ENCODE data around the gene DZIP1.
A peak's percentile ranks its signal among the peaks of the same experiment; 100 is the strongest.
"Not testable (repeated sequence)": the region's sequence is repeated elsewhere in the genome, so short reads cannot be mapped to it uniquely, and the experiment has no call there.

DZIP1 gene

GRCh38 chr13:95644601-95645052 lies at the start of gene DZIP1:
Gene DZIP1, minus strand, starts transcription at chr13:95644706. Its CDS starts 2,677 bp downstream, at chr13:95642029.
- no peak for TF ChIP-seq ZFX (IDR thresholded peaks at IDR 0.05; ENCODE audit: borderline replicate concordance)
- TF ChIP-seq, protein P1, sequence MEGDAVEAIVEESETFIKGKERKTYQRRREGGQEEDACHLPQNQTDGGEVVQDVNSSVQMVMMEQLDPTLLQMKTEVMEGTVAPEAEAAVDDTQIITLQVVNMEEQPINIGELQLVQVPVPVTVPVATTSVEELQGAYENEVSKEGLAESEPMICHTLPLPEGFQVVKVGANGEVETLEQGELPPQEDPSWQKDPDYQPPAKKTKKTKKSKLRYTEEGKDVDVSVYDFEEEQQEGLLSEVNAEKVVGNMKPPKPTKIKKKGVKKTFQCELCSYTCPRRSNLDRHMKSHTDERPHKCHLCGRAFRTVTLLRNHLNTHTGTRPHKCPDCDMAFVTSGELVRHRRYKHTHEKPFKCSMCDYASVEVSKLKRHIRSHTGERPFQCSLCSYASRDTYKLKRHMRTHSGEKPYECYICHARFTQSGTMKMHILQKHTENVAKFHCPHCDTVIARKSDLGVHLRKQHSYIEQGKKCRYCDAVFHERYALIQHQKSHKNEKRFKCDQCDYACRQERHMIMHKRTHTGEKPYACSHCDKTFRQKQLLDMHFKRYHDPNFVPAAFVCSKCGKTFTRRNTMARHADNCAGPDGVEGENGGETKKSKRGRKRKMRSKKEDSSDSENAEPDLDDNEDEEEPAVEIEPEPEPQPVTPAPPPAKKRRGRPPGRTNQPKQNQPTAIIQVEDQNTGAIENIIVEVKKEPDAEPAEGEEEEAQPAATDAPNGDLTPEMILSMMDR (IDR thresholded peaks at IDR 0.05), result no peak
- H3K27ac ChIP-seq, result no peak within 1 kb of the TSS

- H3K27ac ChIP-seq, result not testable (repeated sequence)
These were observed 46.5 kb upstream of the DZIP1 start for GRCh38 chr13:95690986-95691385.

GRCh38 chr13:95689582-95689926 lies 45.0 kb upstream of the DZIP1 start:
- H3K27ac ChIP-seq, result no peak overlapping the region
- TF ChIP-seq ZFX (IDR thresholded peaks at IDR 0.05; ENCODE audit: borderline replicate concordance), result no peak
- TF ChIP-seq, protein P1 (IDR thresholded peaks at IDR 0.05), result no peak

GRCh38 chr13:95684960-95685359 lies 40.5 kb upstream of the DZIP1 start:
- H3K27ac ChIP-seq, result not testable (repeated sequence)

DNA sequence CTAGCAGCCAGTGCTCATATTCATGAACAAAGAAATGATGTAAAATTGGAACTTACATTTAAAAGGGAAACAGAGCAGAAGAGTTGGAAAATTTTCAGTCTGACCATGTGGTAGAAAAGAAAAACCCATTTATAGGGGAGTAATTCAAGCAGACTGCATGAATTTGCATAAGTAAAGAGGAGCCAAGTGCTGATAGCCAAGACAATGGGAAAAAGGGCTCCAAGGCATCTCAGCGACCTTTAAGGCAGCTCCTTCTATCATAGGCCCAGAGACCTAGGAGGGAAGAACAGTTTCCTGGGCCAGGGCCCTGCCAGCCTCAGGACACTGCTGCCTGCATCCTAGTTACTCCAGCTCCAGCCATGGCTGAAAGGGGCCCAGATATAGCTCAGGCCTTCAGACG lies 39.9 kb upstream of the DZIP1 start:
- H3K27ac ChIP-seq, result no peak overlapping the region
- TF ChIP-seq, protein P1 (IDR thresholded peaks at IDR 0.05), result no peak
- no peak for TF ChIP-seq ZFX (IDR thresholded peaks at IDR 0.05; ENCODE audit: borderline replicate concordance)

DNA sequence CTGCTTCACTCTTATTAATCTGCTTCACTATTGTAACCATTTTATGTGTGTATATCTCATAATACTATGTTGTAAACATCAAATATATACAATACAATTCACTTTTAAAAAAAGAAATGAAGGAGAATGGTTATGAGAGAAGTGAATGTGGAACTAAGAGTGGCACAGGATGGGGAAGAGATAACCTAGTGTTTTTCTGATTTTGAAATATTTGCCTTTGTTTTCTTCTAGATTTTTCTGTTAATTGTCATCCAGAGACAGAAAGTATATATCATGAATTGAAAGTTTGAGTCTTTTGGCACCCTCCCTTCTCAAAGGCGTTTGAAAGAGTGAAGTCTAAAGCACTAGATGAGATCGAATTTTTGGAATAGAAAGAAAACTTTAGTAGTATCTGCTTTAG lies 35.2 kb upstream of the DZIP1 start:
- no peak for TF ChIP-seq ZFX (IDR thresholded peaks at IDR 0.05; ENCODE audit: borderline replicate concordance)
- TF ChIP-seq, protein P1 (IDR thresholded peaks at IDR 0.05), result no peak
- H3K27ac ChIP-seq, result no peak overlapping the region

GRCh38 chr13:95678967-95679366 lies 34.5 kb upstream of the DZIP1 start:
- TF ChIP-seq, protein P1 (IDR thresholded peaks at IDR 0.05), result no peak
- no peak for TF ChIP-seq ZFX (IDR thresholded peaks at IDR 0.05; ENCODE audit: borderline replicate concordance)
- no peak overlapping the region for H3K27ac ChIP-seq

GRCh38 chr13:95677564-95678266 lies 33.2 kb upstream of the DZIP1 start:
- TF ChIP-seq ZFX (IDR thresholded peaks at IDR 0.05; ENCODE audit: borderline replicate concordance), result no peak
- TF ChIP-seq, protein P1 (IDR thresholded peaks at IDR 0.05), result no peak
- H3K27ac ChIP-seq, result peak overlapping the region; percentile 83
